HG02943 (cell line): Measurements from ENCODE around the gene PGPEP1.

Experiments
- ATAC-seq: cut with Tn5 transposase; IDR thresholded peaks from one replicate; pipeline ENCODE4 v1.9.1; 2021; ENCODE audit warnings: mild to moderate bottlenecking, low read depth, moderate library complexity; ENCODE audit not compliant: unreplicated experiment

PGPEP1 gene, protein sequence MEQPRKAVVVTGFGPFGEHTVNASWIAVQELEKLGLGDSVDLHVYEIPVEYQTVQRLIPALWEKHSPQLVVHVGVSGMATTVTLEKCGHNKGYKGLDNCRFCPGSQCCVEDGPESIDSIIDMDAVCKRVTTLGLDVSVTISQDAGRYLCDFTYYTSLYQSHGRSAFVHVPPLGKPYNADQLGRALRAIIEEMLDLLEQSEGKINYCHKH

DNA sequence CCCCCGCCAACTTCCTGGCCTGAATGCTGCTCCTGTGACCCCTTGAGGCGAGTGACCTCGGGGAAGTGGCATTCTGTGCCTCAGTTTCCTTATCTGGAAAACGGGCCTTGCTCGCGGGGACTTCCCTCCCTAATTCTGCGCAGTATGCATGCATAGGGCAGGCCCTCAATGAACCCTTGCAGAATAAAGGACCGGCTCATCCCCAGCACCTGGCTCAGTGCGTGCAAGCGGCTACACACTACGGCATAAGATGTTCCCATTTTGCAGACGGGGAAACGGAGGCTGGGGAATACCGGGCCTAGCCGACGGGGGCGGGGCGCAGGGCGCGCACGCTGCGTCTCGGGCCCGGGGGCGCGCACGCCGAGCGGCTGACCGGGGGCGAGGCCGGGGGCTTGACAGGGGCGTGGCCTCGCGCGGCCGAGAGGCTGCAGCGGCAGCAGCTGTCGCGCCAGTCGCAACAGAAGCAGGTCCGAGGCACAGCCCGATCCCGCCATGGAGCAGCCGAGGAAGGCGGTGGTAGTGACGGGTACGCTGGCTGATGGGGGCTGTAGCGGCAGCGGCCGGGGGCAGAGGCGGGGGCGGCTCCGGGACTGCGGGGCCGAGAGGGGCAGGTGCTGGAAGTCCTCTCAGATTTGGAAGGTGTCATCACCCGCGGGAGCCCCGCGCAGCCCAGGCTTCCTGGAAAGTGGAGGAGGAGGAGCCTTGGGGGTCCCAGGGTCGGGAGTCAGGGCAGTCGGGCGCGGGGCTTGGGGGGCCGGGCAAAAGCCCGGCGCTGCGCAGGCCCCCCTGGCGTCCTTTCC is at the start of gene PGPEP1:
Gene PGPEP1 (plus strand): TSS at position 409 of the 800 bp plus-strand sequence. CDS start 84 bp downstream, at position 493.
- peak; percentile 60 for ATAC-seq

DNA sequence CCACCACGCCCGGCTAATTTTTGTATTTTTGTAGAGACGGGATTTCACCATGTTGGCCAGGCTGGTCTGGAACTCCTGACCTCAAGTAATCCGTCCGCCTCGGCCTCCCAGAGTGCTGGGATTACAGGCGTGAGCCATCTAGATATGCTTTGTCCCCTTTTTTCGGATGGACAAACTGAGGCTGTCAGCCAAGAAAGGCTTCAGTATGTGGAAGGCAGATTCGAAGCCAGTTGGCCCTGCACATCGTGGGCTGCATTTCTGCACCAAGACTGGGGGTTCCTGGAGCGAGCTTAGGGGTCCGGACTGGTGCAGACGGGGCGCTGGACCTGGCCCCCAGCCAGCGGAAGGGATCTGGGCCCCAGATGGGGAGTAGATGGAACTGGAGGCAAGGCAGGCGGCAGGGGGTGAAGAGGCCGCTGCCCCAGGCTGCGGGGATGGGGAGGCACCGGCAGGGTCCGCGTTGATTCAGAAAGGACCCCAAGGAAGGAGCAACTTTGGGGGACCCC is 49.3 kb upstream of the PGPEP1 start:
- no peak for ATAC-seq

DNA sequence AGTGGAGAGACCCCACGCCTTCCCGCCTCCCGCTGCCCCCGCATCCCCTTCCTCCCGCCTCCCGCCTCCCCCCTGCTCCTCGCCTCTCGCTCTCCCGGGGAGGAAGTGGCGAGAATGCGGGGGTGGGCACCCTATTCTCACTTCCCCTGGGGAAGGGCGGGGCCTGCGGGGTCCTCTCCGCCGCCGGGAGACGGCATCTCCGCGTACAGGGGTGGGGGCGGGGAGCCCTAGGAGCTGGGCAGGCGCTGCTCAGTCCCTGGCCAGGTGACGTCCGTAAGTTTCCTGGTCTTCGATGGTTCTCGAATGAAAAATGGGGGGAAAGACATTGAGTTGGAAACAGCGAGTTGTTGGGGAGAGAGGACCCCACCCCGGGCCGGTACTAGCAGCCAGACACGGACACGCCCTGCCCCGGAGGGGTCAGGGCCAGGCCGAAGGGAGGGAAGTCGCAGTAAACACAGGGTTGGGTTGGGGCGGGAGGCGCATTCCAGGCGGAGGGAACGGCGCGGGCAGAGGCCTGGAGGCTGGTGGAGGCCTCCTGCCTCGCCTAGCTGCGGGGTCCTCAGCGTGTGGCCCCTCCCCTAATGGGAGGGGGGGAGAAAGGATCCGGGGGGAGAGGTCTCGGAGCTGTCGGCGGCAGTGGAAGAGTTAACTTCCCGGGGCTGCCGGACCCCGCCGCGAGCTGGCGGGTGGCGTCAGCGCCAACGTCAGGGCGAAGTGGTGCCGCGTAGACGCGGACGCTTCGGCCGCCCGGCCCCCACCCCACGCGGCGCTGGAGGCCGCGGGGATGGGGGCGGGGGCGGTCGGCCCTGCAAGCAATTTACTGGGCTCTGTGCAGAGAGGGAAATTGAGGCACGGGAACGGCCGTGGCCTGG is 48.6 kb upstream of the PGPEP1 start:
- no peak for ATAC-seq

DNA sequence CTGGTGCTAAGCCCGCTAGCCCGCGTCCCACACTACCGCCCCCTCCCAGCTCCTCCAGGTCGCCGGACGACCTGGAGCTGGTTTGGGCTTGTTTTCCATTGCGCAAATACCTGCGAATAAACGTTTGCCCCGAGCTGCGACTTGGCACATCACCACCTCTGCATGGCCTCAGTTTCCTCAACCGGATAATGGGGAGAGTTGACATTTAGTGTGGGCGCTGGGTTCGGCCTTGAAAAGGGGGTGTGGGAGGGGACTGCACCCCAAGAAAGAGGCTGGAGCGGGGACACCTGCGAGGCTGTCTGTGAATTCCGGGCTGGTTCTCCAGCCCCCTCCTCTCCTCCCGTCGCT is 48.0 kb upstream of the PGPEP1 start:
- no peak for ATAC-seq

DNA sequence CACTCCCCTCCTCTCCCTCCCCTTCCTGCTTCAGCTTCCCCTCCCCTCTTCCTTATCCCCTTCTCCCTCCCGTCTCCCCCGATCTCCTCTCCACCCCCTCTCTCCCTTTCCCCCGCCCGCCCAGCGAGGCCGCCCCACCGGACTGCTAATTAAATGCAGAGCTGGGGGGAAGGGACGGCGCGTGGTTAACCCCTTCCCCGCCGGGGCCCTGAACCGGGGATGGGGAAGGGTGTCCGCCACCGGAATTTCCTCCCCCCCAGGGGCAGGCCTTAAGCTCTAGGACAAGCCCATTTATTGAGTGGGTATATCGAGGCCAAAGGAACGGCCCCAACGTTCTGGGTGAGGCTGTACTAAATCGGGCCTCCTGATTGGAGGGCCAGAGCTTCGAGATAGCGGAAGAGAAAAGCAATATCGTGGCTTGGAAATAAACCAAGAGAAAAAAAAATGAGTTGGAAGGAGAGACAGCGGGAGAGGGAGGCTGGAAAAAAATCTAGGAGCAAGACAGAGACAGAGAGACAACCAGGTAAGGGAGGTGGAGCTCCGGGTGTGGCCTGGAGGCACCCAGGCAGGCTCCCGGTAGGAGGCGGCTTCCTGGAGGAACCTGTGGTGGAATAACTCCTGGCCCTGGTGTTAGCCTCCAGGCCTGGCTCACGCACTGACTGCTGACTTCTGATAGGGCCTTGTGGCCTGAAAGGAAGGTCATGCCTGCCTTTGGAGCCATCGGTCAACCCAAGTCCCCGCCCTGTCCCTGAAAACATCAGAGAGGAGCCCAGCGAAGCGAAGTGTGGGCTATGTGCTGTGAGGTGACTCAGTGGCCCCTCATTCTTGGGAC is 47.4 kb upstream of the PGPEP1 start:
- no peak for ATAC-seq

DNA sequence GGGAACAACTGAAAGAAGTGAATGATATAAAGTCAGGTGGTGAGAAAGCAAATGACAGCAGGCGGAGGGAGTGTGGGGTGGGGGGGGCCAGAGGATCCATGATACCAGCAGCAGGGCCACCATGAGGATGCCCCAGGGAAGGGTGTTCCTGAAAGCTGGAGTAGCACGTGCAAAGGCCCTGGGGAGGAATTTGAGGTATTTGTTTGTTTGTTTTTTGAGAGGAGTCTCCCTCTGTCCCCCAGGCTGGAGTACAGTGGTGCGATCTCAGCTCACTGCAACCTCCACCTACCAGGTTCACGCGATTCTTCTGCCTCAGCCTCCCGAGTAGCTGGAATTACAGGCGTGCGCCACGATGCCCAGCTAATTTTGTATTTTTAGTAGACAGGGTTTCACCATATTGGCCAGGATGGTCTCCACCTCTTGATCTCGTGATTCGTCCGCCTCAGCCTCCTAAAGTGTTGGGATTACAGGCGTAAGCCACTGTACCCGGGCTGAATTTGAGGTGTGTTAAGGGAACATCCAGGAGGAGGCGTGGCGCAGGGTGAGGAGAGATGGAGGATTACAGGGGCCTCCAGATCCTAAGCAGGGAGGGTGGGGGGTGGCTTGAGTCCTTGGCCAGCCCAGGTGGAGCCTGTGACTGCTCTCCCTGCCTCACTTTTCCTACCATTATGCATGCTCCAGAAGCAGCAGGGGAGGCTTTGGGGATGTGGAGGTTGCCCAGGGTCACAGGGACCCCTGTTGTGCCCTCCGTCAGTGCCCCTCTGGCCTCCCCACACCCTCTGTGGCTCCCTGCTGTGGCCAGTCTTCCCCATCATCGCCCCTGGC is 46.5 kb upstream of the PGPEP1 start:
- ATAC-seq: no peak

DNA sequence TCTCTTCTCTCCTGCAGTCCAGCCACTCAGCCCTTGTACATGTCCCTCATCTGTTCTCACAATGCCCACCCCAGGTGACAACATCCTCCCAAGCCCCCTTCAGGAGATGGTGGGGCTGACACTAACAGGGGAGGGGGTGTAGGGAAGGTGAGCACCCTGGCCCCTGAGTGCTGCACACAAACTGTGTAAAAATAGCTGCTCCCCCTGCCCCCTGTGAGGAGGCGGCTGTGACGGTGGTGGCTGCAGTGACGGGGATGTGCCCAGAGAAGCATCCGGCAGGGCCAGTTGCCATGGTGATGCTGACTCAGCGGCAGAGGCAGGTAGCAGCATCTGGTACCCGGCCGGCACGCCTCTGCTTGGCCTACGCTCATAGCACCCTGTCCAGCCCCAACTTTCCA is 45.9 kb upstream of the PGPEP1 start:
- ATAC-seq: no peak

DNA sequence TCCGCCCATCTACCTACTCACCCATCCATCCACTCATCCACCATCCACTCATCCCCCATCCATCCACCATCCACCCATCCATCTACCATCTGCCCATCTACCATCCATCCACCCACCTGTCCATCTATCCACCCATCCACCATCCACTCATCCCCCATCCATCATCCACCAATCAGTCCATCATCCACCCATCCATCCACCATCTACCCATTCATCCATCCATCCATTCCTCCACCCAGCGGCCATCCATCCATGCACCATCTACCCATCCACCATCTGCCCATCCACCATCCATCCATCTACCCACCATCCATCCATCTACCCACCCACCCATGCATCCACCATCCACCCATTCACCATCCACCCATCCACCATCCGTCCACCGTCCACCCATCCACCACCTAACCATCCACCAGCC is 45.4 kb upstream of the PGPEP1 start:
- no peak for ATAC-seq

DNA sequence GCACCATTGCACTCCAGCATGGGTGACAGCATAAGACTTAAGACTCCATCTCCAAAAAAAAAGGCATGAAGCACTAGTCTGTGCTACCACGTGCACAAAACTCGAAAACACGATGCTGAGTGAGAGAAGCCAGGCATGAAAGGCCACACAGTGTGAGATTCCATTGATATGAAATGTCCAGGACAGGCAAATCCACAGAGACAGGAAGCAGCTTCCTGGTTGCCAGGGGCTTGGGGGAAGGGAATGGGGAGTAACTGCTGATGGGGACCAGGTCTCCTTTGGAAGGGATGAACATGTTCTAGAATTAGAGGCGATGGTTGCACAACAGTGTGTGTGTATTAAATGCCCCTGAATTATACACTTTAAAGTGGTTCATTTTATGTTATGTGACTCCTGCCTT is 43.1 kb upstream of the PGPEP1 start:
- no peak for ATAC-seq

DNA sequence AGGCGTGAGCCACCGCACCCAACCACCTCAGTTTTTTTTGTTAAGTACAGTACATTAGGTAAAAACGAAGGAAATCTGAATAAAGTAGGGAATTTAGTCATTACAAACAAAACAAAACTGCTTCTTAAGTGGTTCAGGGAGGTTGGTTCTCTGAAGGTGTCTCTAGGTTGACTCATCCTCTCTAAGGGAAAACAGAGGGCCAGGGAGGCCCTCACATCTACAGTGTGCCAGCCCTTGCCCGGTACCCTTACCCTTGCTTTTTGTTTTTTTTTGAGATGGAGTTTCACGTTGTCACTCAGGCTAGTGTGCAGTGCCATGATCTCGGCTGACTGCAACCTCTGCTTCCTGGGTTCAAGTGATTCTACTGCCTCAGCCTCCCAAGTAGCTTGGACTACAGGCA is 41.8 kb upstream of the PGPEP1 start:
- ATAC-seq: no peak

DNA sequence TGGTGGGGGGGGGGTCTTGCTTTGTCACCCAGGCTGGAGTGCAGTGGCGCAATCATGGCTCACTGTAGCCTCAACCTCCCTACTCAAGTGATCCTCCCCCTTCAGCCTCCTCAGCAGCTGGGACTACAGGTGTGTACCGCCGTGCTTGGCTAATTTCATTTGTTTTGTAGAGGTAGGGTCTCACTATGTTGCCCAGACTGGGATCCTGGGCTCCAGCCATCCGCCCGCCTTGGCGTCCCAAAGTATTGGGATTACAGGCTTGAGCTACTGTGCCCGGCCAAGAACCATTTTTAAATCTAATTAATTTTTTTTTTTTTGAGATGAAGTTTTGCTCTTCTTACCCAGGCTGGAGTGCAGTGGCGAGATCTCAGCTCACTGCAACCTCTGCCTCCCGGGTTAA is 40.7 kb upstream of the PGPEP1 start:
- ATAC-seq: no peak

DNA sequence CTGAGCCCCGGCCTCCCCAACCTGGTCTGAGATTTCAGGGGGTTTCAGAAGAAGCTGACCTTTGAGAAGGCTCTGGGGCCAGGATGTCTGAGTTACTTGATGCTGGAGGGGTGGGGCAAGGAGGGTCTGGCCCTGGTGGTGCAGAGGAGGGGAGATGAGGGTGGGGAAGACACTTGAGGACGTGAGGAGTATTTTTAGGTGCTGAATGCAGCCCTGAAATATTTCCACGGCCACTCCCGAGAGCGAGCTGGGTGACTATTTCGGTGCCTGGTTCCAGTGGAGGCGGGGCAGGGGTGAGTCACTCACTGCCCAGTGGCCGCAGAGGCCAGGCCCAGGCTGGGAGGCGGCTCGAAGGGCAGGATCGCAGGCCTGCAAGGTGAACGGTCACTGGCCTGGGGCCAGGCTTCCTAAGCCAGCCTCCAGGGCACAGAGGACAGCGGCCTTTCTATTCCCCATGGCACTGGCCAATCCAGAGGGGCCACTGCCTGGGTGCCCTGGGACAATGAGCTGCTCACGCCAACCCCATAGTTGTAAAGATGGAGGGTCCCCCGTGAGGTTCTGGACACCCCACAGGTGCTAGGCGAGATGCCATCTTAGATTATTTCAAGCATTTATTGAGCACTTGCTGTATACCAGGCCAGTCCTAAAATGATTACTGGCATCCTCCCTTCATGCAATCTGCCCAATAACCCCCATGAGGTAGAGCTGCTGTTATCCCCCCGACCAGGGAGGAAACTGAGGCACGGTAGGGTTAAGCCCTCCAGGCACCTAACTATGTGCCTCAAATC is 39.3 kb upstream of the PGPEP1 start:
- no peak for ATAC-seq

DNA sequence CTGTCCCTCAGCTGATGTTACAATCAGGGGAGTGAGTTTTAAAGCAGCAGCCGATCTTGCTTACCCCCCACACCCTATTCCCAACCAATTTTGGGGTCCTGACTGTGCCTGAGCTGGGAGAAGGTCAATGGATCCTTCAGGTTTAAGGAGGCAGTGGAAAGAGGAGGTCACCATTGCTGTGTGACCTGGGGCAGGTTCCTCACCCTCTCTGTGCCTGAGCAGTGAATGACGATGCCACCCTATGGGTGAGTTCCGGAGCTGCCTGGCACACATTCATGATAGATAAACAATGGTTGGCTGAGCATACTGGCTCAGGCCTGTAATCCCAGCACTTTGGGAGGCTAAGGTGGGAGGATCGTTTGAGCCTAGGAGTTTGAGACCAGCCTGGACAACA is 38.7 kb upstream of the PGPEP1 start:
- no peak for ATAC-seq

DNA sequence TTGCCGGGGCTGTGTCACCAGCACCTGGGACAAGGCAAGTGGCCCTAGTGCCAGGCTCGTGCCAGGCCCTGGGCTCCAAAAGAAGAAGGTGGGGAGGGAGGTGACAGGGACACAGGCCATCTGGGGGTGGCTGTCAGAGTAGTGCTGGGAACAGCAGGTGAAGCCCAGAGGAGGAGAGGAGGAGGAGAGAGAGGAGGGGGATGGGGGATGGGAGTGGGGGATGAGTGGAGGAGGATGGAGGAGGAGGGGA is 36.3 kb upstream of the PGPEP1 start:
- no peak for ATAC-seq

DNA sequence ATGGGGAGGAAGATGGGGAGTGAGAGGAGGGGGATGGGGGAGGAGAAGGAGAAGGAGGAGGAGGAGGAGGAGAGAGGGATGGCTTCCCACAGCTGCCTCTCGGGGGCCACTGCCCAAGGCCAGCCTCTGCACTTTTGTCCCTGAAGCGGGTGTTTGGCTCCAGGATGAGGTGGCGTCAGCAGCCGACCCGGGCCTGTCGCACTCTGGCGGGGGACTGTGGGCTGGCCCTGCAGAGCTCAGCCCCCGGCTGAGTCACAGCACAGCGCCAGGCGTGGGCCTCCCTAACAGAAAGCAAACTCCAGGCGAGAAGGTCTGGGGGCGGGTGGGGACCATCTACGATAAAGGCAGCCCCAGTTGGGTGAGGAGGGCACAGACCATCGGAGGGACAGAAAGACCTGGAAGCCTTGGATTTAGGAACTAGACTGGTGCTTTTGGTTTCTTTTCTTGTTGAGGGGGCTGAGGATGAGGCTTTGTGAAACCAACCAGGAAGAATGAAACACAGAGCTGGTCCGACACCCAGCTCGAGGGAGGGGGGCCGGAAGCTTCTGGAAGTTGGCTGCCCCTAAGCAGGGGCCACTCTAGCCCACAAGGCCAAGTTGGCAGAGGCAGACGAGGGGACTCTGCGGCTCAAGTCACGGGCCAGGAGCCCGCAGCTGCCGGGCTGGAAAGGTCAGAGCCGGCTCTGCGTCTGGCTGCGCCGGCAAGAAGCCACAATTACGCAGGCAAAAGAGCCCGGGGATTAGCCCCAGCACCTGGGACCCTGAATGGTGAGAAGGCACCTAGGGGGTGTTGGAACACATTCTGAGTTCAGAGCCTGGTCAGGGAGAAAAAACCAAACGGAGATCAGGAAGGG is 35.7 kb upstream of the PGPEP1 start:
- ATAC-seq: no peak

DNA sequence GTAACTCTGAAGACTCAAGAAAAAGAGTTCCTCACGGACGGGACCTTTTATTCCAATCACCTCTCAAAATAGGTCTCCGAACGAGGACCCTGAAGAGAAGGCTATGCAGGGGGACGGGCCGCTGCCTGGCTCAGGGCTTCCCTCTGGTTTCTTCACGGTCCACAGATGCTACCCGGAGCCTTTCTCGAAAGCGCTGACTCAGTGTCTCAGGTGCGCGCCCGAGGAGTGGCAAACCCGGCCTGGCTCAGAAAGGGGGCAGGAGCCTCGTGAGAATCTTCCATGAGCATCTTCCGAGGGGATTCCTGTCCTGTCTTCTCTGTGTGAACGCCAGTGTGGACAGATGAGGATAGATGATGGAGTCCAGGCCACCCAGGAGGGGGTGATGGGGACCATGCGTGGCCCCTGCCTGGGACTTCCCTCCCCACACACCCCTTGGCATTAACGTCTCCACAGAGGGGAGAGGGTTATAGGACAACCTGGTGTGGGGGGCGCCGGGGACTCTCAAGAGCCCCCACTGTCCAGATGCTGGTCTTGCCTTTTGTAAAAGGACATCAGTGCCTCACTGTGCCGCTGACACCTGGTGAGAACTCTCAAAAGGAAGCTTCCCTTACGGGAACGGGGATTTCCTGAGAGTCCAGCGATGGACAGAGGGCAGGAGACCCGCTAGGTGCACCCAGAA is 34.0 kb upstream of the PGPEP1 start:
- no peak for ATAC-seq

DNA sequence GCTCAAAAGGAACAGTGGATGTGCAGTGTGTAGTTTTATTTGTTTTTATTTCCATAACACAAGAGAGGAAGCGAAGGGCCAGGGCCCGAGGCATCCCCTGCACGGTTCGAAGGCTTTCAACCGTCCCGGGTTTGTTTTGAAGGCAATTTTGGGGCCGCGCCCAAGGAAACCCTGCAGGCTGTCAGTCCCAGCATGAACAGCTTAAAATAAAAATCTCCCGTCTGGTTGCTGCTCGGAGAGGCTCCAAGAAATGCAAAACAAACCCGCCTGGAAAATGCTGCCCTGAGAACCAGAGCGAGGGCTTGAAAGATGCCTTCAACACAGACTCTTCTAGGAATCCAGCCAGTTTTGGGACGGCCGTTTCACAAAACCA is 33.5 kb upstream of the PGPEP1 start:
- no peak for ATAC-seq

DNA sequence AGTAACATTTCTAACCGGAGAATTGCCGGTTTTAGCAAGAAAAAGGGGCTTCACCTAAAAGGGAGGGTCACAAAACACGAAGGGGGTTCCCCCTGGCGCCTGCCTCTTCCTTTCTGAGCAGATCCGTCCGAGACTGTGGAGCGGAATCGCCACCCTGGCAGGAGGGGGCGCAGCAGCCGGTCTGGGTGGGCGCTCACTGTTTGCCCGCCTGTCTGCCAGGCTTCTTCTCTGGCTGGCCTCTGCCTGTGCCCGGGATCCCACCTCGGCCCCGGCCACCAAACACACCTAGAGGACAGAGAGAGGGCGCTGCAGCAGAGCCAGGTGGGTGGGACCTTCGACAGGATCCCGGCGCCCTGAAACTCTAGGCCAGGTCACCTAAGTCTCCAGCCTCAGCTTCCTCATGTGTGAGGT is 33.1 kb upstream of the PGPEP1 start:
- ATAC-seq: no peak
